NCI-H2107 (cell line): ENCODE data around the gene TCF23.

Experiments
- DNase-seq: peaks from one replicate; lab custom pipeline; 2025; lab: John Stamatoyannopoulos, UW

The TCF23 gene

GRCh38 chr2:27128668-27129571, 19.9 kb upstream of the TCF23 start:
- DNase-seq, result no peak

- no peak for DNase-seq
These were observed 18.4 kb upstream of the TCF23 start for GRCh38 chr2:27130396-27130795.

DNA sequence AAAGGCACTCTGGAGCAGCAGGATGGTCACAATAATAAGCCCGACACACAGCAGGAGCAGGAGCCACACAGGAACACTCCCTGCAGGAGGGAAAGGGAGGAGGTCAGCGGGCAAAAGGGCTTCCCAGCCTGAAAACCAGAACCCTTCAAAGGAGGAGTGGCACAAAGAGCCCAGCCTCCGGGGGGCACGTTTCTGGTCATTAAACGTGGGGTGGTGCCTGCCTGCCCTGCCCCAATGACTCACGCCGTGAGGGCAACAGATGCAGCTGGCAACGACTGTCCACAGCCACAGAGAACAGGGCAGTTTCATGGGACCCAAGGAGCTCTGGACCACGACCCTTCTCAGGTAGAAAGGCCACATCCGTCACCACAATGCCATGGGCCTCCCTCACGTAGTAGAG, 17.4 kb upstream of the TCF23 start:
- DNase-seq, result no peak

- no peak for DNase-seq
These were observed 15.5 kb upstream of the TCF23 start for GRCh38 chr2:27133195-27133875.

DNA sequence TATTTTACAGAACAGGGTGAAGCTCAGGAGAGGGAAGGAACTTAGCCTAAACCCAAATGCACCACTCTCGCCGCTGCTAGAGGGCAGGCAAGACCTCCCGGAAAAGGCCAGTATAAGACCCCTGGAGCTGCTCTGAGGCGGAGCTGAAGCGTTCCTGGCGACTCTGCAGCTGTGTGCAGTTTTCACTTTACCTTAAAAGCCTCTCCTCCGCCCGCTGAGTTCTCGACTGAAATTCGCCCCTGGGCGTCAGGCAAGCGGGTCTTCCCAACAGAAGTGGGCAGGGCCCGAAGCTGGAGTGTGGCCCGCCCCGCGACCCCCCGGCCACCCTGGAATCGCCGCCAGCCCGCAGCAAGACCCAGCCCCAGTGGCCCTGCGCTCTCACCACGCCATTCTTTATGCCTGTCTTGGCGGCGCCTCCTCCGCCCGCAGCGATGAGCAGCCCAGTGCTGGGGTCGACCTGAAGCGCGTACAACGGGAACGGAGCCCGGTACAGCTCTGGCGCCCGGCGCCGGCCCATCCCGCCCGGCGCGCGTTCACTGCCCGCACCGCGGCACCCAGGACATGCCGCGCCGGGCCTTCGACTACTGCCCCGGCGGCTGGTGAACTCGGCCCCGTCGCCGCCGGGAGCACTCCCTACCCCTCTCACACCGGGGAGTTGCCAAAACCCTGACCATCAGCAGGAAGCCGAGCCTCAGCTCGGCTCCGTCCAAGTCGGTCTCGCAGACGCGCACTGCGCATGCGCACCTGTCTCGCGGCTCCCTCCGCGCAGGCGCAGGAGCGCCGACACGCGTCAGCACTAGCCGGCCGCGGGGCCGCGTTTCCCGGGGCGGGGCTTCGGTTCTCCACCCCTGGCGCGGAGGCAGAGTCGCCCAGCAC, 14.7 kb upstream of the TCF23 start, which contains the start of gene PREB:
Gene PREB, minus strand, starts transcription at position 732 of the 876 bp plus-strand sequence. Its CDS starts 215 bp downstream, at position 517.
- peak; percentile 86 for DNase-seq

DNA sequence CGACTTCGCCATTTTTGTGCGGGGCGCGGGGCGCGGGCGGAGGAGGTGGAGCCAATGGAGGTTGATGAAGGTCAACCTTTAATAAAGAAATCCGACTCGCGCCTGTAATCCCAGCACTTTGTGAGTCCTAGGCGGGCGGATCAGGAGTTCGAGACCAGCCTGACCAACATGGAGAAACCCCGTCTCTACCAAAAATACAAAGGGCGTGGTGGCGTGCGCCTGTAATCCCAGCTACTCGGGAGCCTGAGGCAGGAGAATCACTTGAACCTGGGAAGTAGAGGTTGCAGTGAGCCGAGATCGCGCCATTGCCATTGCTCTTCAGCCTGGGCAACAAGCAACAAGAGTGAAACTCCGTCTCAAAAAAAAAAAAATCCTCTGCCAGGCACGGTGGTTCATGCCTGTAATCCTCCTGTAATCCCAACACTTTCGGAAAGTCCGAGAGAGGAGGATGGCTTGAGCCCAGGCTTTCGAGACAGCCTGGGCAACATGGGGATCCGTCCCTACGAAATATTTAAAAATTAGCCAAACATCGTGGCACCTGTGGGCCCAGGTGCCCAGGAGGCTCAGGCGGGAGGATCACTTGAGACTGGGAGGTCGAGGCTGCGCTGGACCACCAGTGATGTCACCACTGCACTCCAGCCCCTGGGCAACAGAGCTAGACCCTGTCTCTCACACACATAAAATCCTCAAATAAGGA, 13.9 kb upstream of the TCF23 start:
- DNase-seq, result no peak

DNA sequence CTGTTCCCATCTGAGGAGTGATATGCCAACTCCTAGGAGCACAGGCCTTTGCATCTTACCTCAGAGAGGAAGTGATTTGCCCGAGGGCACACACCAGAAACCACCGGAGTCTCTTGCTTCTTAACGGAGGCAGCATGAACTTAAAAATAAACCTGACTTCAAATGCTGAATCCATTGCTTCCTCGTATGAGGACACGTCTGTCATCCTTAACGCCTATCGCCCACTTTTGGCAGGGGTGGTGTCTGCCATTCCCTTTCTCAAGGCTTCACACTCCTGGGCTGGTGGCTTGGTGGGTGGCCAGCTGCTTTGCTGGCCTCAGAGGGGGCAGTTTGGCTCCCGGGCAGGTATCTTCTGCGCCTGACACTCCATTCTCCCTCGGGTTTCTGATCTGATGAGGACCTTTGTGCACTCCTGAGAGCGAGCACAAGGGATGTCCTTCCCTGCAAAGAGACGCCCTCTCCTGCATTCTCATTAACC, 13.3 kb upstream of the TCF23 start:
- no peak for DNase-seq

- no peak for DNase-seq
These were observed 12.1 kb upstream of the TCF23 start for GRCh38 chr2:27136751-27137150.

DNA sequence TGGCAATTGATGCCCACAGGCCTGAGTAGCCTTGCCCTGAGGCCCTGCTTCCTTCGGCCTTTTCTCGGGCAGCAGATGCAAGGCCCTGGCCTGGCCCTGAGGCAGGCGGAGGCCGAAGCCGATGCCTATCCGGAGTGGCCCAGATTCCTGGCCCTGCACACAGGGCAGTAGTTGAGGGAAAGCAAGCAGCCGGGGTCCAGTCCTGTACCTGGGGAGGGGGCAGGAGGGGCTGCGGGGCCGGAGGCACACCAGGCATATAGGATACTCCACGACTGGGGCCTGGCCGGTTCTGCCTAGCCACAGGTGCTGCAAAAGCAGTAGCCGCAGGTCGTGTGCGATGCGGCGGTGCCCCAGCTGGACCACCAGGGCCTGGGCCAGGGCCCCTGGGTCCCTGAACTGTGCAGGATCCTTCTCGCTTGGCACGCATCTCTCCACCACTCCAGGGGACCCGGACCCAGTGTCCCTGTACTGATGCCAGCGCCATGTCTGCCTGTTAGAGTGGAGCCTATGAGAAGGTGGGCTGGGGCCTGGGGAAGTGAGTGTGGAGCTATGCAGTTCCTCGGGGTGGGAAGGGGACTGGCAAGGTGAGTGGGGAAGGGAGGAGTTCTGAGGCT, 11.4 kb upstream of the TCF23 start:
- DNase-seq, result no peak

- DNase-seq, result no peak
These were observed 10.7 kb upstream of the TCF23 start for GRCh38 chr2:27138111-27138510.

GRCh38 chr2:27139310-27139709, 9.5 kb upstream of the TCF23 start, which contains the start of gene PRR30:
PRR30 (minus strand) TSS chr2:27139410; CDS start chr2:27138329, 1,081 bp downstream.
- no peak for DNase-seq

GRCh38 chr2:27143285-27143684, 5.5 kb upstream of the TCF23 start:
- DNase-seq, result no peak

DNA sequence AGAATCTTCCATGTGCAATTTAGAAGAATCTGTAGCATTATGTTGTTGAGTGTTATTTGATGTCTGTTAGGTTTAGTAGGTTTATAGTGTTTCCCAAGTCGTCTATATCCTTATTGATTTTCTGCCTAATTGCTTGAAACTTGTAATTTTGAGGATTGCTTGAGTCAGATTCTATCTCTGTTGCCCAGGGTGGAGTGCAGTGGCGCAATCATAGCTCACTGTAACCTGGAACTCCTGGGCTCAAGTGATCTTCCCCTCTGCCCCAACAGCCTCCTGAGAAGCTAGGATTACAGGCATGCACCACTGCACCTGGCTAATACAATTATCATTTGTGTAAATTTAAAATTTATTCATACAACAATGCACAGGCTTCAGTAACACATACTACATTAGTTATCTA, 3.1 kb upstream of the TCF23 start:
- no peak for DNase-seq

DNA sequence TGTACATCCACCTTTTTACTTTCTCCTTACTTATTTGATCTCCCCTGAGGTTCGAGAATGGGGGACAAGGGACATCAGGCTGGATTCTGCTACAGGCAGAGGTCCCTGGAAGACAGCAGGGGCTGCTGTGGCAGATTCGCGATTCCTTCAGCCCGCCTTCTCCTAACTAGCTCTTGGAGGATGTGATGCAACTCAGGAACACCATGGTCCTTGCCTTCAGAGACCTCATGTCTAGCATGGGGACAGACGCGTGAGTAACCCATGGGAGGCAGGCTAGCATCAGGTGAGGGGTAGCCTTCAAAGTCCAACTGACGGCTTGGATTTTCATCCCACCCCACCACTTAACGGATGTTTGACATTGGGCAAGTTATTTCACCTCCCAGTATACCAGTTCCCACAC, 869 bp upstream of the TCF23 start:
- no peak for DNase-seq

GRCh38 chr2:27149570-27150405, 984 bp downstream of the TCF23 start:
- no peak for DNase-seq

GRCh38 chr2:27150639-27151230, 1.9 kb downstream of the TCF23 start:
- no peak for DNase-seq

DNA sequence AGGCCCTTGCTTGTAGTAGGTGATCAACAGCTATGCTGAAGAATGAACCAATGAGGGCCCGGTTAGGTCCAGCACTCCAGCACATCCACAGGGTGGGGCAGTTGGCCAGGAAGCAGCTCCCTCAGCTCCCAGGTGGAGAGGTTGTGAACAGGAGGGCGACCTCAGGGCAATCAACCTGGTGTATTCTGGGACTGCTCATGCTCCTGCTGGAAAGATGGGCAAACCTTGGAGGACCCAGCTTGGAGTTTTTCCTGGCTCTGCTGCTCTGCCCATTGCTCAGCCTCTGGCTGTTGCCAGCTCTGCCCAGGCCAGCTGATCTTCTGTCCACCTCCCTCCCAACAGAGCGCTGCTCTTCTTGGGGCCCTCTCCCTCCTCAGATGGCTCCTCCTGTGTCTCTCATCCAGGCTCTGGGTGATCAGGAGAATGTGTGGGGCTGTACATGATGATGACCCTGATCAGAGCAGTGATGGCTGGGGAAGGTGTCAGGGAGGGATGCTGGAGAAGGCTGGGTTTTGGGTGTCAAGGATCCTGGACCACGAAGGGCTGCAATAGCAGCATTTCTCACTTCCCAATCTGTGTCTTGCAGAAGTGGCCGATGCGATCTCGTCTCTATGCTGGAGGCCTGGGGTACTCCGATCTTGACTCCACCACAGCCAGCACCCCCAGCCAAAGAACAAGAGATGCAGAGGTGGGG, 3.4 kb downstream of the TCF23 start:
- DNase-seq, result no peak

DNA sequence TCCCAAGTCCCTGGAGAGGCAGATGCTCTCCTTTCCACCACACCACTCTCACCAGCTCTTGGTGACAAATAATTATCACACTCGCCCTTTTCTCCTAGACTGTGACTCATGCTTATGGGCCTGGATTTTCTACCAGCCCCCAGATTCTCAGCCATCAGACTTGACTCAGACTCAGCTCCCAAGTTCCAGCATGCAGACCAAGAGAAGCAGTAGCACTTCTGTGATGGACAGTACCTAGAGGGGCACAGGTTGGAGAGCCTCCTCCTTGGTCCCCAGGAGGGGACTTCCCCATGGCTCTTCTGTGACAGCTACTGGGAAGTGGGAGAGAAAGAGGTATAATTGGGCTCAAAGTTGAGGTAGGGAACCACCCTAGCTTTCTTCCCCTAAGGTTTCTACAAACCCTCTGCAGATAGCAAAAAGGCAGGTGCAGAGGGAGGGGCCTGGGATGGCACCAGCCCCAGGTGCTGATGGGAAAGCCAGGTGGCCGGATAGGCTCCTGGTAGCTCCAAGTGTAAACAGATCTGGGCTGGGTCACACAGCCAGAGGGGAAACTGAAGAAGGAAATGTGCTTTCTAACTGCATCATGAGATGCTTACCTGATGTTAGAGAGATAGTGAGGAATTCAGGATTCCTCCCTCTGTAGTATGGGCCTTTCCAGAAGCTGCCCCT, 4.1 kb downstream of the TCF23 start:
- DNase-seq, result no peak
